HG03280 (cell line): Measurements from ENCODE around the gene C3orf18.

Experiments
- ATAC-seq: cut with Tn5 transposase; IDR thresholded peaks from one replicate; pipeline ENCODE4 v1.9.1; 2021; ENCODE audit warnings: mild to moderate bottlenecking, moderate library complexity; ENCODE audit not compliant: unreplicated experiment

Gene C3orf18

DNA sequence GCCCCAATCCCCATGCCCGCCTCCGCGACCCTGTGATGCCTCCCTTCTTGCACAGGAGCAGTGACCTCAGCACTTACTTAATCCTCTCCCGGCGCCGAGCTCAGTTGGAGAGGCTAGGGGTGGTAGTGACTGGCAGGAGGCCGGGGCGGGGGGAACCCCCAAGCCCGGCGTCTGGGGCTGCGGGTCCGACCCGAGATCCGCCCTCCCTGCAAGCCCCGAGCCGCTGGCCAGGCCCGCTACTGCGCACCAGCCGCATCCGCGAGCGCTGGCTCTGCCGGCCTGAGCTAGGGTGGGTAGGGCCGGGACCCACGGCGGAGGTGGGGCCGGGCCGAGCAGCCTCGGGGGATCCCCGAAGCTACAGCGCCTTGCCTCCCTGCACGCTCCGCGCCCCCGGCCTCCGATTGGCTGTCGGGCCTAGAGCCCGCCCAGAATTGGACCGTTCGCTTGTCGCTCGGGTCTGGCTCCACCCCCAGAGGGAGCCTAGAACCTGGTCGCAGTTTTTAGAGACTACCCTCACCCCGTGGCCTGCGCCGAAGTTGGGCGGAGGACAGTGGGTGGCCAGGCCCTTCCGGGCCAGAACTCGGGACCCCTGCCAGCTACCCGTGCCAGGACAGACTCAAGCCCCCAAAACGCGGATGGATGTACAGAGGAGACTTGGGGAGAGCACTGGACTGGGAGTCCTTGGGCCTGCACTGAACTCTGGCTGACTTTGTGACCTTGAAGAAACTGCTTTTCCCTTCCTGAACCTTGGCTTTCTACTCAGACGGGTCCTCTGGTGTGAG lies at the start of gene C3orf18:
Gene C3orf18, minus strand, starts transcription at position 362 of the 782 bp plus-strand sequence. CDS start 2,048 bp downstream, outside the sequence.
- ATAC-seq = peak; percentile 81

DNA sequence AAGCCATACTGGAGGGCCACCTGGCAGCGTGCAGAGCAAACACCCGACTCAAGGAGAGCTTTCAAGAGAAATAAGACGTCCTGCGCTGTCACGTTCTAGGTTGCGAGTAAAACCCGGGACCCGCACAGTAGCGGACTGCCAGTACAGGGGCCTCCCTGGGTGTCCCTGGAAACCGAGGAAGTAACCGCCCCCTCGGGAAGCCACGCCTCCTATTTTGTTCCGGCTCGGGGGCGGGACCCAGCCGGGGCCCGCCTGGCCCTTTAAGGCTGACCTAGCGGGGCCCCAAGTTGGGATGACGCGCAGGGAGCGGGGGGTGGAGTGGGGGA lies 49.2 kb upstream of the C3orf18 start:
- ATAC-seq = peak; percentile 71

DNA sequence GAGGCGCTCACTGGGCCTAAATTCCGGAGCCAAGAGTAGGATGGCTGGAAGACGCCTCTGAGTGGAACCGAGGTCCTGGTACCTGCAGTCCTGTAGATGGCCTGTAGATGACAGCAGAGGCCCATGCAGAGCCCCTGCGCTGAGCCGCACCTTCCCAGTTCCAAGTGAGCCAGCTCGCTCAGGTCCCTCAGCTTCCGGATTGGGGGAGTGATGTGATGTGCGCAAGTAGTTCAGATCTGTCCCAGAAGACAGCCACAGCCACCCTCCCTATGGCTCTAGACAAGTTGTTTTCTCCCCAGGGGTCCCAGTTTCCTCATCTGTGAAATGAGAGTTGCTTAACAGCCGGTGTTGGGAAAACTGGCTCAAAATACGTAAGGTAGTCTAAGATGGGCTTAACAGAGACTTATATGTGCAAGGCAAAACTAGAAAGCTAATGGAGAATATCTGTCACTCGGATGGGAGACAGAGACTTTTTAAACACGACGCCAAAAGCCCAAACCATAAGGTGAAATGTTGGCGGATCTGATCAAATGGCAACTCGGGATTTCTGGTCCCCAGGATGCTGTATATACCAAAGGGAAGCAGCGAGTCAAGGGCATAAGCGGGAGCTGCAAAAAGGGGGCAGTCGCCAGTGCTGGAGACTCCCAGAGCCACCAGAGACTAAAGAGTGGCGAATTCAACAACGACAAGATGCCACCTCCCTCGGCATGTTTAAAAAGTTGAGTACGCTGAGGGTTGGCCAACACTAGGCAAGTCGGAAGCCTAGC lies 48.6 kb upstream of the C3orf18 start:
- ATAC-seq = peak; percentile 35

DNA sequence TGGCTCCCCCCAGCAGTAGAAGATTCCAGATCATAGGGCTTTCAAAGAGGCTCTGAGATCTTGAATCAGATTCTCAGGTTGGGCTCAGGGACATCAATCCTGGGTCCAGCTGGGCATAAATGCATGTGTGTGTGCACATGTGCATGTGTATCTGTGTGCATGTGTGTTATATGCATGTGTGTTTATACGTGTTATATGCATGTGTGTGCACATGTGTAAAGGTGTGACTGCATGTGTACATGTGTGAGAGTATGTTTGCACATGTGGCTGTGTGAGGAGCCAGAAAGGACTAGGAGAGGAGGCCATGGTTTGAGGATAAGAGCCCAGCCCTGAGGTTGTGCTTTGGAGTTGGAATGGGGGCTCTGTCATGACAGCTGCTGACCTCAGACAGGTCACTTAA lies 47.6 kb upstream of the C3orf18 start:
- no peak for ATAC-seq

DNA sequence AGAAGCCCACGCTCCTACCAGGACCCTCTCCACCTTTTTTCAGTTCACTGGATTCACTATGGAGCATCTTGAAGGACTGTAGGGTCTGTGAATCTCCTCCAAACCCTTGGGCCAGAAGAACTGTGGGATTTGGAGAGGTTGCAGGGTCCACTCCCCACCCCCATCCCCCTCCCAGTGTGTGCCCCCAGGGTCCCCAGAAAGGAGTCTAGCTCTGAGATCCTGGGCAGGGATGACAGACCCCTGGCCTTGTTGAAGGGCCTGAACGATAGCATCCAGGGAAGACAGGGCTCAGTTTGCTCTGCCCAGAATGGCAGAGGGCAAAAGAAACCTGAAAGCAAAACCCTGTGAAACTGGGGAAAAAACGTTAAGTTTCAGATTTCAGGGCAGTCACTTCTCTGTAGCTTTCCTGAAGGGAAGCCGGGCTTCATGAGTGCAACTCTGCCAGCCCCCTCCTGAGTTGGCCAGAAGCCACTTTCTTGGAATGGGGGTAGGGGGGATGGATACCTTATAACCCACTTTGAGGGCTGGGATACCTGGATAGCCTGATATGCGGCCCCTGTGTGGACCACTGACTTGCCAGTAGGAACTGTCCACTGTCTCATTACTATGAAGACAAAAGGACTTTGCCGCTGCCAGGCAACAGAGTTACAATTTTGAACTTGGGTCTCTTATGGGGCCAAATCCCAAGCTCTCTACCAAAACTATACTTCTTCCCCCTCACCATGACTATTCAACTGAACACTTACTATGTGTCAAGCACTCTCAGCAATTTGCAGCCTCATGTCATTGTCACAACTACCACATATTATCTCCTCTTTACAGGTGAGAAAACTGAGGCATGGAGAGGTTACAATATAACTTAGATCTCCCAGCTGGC lies 45.7 kb upstream of the C3orf18 start:
- no peak for ATAC-seq

DNA sequence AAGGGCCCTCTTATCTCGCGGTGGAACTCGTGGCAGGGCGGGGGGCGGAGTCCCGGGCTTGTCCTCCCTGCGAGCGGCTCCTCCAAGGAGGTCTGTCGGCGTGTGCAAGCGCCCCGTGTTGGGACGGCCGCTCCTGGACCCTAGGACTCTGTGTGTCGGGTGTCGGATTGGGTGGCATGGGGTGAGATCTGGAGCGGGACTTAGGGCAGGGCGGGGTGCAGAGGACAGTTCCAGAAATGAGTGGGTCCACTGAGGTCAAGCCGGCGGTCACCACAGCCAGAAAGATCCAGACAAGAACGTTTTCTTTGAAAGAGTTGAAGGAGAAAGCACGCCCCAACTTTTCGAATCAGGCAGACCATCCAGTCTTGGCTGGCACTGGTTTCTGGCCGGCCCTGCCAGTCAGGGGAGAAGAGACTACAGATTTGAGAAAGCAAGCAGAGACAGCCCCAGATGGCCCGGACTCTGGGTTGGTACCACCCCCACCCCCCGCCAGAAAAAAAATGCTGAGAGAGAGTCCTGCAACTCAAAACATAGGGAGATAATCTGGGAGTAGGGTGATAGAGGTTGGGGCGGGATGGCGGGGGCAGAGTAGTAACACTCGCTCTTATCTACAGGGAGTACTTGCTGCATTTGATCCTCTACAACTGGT lies 44.8 kb upstream of the C3orf18 start:
- no peak for ATAC-seq

DNA sequence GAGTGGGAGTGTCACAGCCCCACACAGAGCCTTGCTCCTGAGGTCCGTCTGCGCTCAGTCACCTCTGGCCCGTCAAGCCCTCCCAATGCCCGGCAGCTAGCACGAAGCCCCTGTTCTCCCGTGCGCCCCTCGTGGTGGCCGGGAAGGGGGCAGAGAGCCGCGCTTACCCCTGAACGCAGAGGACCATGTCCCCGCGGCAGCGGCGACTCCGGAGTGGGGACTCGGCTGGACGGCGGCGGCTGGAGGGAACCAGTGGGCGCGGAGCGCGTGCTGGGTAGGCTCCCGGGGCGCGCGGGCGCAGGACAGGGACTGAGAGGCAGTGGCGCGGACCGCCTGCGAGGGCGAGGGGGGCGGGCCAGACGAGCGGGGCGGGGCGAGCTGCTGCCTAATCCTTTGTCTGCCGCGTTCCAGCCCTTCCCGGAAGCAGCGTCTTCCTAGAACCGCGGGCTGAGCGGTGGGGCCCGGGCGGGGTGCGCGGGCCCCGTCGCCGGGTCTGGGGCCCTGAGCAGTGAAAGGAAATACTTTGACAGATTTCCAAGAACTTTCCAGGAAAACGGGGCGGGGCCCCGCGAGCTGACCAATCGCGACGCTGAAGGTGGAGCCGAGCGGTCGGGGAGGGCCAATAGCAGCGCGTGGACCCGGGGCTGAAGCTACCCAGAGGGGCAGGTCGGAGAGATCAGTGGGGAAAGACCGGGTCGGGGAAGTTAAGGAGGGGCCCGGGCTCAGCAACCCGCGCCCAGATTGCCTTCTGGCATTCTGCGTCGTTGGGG lies 44.1 kb upstream of the C3orf18 start, which contains the start of gene CISH:
Gene CISH, minus strand, starts transcription at position 311 of the 770 bp plus-strand sequence. Its CDS starts 124 bp downstream, at position 187.
- ATAC-seq = peak; percentile 77

DNA sequence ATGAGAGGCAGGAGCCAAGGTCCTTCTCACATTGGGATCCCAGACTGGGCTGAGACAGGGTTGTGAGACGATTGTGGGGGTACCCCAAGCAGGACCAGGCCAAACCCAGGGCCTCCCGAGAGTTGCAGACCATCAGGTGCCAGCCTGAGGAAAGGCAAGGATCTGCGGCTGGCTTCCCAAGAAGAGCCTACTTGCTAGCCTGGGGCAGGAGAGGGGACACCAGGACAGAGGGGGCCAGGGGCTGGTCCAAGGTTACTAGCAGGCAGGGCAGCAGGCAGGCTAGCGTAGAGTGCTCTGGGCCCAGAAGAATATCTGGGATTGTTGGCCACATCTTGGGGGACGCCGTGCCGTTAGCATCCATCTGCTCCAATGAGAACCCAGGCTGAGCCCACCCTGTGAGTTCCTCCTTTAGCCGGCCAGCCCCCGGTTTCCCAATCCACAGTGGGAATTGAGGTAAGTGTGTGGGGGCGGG lies 43.5 kb upstream of the C3orf18 start:
- no peak for ATAC-seq

DNA sequence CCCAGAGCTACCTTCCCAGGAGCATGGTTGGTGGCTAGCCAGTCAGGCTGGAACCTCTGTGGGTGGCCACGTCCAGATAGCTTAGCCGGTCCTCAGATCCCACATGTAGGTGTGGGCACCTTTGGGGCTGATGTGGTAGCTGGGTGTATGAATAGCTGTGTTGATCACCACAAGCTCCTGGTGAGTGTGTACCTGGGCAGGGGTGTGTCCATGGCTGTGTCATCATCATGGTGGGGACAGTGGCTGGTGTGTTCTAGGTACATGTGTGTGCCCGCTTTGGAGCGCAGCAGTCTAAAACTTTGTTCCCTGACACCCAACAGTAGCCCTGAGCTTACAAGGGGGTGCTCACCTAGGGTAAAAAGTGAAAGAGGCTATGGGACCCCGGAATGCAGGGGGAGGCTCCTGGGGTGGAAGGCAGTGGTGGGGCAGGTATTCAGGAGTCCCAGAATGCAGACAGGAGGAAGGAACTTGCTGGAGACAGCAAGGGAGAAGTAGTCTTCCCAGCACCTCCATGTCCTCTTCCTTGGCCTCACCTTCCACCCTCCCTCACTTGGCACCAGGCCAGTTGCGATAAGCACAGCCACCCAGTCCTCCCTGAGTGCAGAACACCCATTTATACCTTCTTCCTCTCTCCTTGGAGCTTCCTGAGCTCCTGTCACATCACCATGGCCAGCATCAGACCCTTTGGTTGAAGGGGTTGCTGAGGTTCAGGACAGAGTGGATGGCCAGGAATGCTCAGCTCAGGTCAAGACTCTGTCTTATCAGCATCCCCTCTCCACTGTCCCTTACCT lies 42.8 kb upstream of the C3orf18 start:
- no peak for ATAC-seq

DNA sequence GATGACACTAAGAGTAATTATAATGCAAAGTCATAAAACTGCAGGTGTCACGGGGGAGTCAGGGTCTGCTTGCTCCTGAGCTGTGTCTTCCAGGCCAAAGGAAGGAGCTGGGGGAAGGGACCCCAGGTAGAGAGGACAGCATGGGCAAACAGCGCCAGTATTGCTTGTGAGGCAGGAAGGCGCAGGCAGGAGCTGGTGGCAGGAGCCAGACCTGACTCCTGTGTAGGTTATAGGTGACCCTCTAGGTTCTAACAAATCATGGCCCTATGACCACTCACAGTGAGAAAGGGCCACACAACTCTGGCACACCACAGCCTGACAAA lies 42.2 kb upstream of the C3orf18 start:
- no peak for ATAC-seq

DNA sequence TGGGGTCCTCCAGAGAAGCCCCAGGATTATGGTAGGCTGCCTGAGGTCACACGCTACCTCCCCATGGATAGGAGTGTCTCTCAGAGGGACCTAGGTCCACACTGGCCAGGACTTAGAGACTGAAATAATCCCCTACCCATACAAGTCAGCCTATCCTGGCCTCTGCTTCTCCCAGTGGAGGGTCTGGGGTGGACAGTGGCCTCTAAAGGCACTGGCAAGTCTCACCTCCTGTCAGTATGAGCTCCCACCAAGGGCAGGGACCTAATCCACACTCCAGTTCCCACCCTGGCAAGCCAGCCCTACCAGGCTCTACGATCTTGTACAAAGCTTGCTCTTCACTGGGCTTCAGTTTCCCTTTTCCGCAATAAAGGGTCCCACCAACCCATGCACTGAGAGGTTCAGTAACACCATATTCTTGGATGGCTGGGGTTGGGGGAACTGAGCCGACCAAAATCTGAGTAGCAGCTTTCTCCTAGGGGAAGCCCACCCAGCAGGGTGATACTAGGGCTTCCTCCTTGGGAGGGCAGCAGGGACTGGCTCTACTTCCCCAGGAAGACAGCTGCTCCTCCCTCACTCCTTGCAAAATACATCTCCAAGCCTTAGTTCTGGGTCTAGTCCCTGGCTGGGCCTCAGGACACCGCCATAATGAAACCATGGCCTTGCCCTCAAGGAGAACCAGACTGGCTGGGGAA lies 41.7 kb upstream of the C3orf18 start:
- ATAC-seq = no peak

DNA sequence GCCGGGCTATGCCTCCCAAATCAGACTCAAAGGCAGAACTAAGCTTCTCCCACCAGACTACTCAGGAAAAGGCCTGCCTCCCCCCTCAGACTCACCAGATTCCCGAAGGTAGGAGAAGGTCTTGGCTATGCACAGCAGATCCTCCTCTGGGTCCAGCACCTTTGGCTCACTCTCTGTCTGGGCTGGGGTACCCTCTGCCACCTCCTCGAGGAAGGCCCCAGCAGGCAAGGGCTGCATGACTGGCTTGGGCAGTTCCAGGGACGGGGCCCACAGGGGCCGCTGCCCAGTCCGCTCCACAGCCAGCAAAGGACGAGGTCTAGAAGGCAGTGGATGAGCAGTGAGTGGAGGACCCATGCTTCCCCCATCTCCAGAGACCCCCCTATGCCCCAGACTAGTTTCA lies 40.7 kb upstream of the C3orf18 start:
- no peak for ATAC-seq

DNA sequence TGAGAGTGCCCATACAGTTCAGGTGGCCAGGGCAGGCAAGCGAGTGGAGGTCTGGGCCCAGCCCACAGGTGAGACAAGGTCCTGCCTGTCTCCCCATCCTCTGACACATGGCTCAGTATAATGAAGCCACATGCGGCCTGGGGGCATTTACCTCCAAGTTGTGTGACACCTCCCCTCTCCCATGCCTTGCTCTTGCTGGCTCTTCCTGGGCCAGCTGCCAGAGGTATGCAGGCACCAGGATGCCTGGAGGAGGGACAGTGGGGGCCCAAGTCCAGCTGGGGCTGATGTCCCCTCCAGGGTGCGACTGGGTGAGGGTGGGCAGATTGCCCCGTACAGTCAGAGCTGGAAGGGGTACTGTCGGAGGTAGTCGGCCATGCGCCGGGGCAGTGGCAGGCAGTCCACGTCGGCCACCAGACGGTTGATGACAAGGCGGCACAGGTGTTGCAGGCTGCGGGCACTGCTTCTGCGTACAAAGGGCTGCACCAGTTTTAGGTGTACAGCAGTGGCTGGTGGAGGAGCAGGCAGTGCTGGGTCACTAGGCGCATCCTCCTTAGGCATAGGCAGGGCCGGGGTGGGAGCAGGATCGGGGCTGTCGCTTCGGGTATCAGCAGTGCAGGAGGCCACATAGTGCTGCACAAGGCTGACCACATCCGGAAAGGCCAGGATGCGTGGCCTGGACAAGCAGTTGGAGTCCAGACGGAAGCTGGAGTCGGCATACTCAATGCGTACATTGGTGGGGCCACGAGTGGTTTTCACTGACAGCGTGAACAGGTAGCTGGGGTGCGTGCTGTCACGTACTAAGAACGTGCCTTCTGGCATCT lies 39.9 kb upstream of the C3orf18 start:
- ATAC-seq = no peak

DNA sequence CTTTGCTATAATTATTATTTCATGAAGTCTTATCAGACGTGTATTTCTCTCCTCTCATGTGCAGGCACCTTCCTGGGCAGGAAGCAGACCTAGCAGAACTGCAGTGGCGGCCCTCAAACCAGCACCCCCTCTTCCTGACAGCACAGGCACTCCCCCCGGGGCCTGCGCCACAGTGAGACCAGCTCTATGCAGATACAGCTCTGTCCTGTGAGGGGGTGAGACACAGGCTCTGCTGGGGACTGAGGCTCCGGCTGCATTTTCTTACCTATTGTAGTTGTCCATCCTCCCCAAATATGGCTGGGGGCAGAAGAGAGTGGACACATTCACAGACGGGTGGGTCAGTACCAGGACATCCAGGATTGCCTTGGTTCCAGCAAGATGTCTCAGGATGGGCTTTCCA lies 39.0 kb upstream of the C3orf18 start:
- ATAC-seq = no peak

DNA sequence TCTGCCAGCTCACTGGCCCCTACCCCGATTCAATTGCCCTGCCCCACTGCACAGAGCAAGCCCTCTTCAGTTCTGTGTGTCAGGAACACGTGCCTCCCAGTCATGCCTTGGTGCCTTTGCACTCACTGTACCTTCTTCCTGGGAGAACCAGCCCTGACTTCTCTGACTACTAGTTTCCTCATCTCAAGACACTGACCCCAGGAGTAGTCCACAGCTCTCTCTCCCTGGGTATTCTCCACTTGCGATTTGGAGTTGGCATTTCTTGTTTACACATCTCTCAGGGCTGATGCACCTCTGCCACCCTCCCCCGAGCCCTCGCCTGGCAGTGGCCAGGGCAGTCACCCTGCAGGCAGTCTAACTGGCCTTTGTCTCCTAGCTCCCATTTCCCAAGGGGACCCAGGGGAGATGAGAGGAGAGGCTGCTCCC lies 38.4 kb upstream of the C3orf18 start:
- no peak for ATAC-seq

DNA sequence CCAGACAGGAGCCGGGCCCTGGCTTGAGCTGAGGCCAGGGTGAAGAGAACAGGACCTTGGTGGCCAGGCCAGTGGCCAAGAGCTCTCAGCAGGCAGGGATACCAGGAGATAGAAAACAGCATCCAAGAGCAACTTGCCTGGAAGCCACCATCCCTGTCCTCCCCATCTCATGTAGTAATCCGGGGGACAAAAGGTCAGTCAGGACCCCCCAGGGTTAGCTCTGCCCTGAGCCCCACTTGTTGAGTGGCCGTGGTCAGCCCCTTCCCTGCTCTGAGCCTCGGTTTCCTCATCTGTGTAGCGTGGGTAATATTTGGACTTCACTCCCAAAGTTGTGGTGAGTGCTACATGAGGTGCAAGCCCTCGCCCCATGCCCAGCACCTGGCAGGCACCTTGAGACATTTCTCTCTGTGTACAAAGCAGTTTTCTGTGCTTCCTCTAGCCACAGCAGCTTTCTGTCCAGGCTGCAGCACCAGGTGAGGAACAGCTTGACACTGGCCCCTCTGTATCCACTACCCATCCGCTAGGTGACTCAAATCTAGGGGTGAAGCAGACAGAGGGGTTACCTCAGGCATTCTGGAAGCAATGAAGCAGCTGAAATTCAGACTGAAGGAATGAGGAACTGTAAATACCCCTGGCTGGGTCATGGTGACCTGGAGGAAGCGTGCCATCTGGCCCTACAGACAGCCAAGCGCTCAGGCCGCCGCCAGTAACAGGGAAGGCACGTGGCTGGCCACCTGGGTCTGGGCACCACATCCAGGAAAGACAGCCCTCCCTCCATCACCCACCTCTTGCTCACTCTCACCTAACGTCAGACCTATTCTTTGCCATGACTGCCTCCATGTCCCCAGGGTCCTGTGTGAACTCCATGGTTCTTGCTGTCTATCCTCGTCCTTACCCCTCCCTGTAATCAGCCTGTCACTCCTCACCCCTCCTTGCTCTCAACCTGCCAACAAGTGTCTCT lies 37.4 kb upstream of the C3orf18 start:
- ATAC-seq = no peak
